Ecto neural progenitor cell (in vitro differentiated cells): ENCODE results near the gene FMO2.
"Not testable (repeated sequence)": the region's sequence is repeated elsewhere in the genome, so short reads cannot be mapped to it uniquely, and the experiment has no call there.

Experiments used
- DNase-seq: peaks from one replicate; pipeline ENCODE4 v3.0.0-alpha.2; 2018; ENCODE audit warnings: low spot score

FMO2 gene

DNA sequence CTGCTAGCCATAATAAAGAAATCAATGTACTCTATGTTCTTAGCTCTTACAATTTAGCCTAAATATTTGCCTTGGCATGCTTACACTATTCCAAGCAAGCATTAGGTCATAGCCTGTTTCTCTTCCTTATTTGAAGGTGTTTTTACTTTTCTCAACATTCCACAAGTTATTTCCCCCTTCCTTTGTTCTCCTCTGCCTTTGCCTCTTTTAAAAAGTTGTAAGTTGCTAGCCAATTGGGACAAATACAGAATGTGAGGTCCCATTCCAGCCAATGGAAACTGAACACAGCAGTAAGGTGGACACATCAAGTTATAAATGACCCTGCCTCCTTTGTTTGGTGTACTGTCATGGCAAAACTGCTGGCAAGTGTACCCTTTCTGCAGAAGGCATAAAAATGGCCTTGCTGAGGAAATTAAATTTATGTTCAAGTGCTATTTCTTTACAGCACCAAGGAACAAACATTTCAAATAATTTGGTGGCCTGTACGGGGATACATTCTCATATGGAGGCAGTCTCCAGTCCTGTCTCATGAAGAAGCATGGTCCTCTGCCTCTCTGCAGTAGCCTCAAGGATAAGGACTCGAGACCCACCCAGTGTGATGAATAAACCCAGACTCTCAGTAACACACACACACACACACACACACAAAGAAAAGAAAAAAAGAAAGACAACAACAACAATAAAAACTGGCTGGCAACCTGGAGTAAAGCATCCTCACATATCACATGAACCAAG is 34.4 kb downstream of the FMO2 start:
- no peak for DNase-seq

DNA sequence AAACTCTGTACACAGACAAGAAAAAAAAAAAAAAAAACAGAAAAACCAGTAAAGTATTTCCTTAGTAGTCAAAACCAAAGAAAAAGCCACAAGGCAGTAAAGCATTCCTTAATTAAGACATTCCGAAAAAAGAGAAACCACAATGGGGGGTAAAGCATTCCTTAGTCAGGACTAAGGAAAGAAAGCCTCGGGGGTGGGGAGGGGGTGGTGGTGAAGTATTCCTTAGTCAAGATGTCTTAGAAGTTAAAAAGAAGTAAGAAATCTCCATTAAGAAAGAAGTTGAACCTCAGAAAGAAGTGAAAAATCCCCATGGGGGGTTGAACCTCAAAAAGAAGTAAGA is 35.0 kb downstream of the FMO2 start:
- DNase-seq: no peak

DNA sequence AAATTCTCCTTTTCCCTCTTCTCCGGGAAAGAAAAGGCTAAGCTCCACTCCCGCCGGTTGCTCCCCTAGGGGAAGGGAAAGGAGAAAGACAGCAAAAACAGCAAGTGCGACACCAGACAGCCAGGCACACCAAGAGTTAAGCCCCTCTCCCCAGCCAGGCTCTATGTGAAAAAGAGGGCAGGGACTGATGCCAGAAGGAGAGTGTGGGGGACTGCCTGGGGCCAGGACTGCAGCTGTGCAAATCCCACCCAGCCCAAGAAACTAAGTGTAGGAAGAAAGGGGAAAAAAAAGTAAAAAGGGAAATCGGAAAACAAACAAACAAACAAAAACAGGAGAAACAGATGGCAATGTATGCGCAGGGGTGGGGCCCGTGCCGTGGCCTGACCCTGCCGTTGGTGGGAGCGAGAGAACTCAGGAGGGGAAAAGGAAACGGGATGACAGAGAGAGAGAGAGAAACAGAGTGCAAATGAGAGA is 35.5 kb downstream of the FMO2 start:
- peak; percentile 83 for DNase-seq

DNA sequence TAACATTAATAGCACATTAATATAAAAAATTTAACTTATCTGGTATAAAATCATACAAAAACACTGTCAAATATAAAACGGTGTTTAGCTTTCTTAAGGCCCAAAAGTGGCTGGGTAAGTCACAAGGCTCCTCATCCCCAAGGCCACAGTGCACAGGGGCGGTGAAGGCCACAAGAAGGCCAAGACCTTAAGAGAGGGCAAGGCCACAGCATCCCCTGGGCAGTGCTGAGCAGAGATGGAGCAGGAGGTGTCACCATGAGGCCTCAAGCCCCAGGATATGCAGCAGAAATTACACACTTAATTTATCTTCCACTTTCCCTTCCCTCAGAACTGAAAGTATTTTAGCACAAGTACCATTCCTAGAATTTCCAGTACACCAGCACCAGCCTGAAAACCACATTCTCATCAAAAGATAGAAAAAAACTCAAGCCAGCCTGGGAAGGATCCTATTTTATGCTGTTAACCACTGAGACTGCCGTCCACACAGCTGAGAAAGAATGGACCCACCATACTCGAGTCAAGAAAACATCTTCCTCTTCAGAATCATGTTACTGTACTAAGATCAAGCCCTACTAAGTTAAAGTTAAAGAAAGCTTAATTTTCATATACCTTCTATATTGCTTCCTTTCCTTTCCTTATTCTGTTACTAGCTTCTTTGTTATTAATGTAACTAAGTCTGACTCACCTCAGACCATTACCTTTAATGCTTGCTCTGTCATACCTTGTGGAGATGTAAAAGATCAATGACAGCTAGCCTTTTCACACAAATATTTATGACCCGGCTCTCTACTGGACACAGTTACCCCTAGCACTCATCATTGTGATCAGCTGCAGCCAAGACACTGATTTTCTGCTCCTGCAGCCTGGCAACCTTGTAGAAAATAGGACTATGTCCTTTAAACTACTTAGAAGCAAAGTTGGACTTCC is 36.8 kb downstream of the FMO2 start:
- DNase-seq: no peak

DNA sequence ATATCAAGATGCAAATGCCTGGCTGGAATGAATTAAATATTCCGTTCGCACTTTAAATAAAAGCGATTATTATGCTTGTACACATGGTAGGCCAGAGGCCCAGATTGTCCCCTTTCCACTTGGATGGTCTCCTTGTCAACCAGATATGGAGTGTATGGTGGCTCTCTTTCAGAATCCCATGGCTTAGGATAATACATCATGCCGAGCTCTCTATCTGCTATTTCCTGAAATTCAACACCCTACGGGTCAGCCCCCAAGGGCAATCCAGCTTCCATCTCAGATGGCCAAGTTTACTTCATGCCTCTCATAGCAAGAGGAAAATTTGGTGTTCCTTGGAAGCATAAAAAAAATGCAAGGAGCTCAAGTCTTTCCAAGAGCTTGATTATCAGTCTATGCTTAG is 37.8 kb downstream of the FMO2 start:
- no peak for DNase-seq

DNA sequence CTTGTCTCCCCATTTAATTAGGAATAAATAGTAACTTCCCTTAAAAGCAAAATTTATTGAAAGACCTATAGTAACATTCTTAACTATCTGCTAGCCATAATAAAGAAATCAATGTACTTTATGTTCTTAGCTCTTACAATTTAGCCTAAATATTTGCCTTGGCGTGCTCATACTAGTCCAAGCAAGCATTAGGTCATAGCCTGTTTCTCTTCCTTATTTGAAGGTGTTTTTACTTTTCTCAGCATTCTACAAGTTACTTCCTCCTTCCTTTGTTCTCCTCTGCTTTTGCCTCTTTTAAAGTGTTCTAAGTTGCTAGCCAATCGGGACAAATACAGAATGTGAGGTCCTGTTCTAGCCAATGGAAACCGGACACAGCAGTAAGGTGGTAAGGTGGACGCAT is 39.2 kb downstream of the FMO2 start:
- not testable (repeated sequence) for DNase-seq

DNA sequence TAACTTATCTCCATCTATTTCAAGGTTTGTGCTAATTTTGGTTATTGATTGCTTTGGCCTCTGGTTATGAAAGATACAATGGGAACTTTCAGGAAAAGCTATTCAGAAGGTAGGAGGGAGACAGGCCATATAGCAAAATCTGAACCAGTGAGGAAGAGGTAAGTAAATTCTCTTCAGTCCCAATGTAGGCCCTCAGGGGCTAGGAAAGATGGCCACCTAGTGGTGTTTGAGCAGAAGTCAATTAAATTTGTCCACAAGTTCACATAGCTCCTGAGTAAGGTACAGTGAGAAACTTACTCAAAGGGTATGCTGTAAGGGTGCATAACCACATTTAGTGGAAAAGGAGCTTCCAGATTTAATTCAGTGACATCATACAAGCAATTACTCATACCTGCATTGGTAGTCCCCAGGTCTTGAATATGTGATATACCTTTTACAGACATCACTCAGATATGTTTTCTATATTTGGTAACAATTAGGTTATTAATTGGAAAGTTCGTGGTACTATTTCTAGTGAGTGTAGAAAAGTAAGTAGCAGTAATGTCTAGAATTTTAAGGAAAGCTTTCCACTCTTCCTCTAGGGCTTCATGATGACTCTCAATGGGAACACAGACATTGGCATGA is 41.8 kb downstream of the FMO2 start:
- peak; percentile 61 for DNase-seq

DNA sequence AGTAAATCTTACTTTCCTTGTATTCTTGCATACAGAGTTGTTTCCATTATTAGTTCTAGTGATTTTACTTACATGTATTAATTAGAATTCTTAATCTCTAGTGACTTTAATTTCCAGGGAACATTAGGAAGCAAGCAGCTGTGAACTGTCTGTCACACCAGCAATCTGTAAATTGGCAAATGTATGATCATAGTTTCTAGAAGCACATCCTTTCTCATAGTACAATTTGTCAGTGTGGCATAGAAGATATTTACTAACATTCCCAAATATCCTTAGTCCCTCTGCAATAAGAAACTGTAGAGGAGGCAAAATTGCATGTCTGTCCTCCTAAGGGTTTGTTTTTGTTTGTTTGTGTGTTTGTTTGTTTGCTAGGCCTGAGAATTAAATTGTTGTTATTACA is 46.2 kb downstream of the FMO2 start:
- no peak for DNase-seq

DNA sequence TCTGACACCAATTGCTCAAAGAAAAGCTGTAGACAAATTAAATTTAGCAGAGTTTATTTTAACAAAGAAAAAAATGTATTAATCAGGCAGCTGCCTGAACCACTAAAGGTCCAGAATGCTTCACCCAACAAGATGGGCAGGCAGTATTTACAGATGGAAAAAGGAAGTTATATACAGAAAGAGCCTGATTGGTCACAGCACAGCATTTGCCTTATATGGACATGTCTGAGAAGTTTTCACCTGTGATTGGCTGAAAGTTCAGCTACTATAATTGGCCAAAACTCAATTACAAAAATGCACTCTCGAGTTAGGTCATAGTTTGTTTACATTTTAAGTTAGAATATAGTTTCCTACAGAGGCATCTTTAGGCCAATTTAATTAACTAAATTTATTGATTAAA is 48.1 kb downstream of the FMO2 start:
- DNase-seq: no peak

DNA sequence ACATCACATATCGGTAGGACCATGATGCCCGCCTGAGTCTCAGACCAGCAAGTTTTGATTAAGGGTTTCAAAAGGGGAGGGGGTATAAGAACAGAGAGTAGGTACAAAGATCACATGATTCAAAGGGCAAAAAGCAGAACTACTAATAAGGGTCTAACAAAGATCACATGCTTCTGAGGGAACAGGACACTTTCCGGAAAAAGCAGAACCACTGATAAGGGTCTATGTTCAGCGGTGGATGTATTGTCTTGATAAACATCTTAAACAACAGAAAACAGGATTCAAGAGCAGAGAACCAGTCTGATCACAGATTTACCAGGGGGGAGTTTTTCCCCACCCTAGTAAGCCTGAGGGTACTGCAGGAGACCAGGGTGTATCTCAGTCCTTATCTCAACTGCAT is 51.1 kb downstream of the FMO2 start:
- DNase-seq: not testable (repeated sequence)

DNA sequence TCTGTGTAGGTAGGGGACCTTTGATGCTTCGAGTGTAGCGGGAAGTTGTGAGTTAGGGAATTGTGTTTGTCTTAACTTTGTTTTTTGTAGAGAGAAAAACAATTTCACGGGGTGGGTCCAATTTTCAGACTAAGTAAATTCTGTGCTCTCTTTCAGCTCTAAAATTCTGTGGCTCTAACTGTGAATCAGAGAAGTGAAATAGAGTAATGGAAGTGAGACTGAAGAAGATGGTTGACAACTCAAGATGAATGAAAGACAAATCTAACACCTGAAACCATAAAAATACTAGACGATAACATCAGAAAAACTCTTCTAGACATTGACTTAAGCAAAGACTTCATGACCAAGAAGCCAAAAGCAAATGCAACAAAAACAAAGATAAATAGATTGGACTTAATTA is 58.8 kb downstream of the FMO2 start:
- DNase-seq: no peak

DNA sequence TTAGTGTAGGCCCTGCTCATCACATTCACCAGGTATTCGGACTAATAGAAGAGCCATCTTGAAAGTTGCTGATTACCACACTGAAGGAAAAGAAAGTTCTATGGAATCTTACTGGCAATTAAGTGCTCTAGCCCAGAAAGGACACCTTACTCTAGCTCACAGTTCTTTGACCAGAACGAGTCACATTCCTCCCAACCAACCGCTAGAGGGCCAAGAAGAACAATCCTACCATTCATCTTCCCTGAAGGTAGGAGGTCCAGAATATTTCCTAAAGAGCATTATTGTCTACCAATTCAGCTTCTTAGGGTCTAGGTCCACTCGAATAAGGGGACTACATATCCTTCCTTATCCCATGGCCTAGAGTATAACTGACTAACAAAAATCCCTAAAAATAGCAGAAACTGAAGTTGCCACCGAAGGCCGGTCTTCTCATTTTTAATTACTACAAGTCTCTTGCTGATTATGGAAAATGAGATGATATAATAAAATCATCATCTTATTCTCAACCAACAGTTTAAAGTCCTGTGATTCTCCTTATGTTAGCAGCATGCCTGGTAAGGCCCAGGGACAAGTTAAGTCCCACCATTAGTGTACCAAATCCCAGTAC is 60.5 kb downstream of the FMO2 start:
- no peak for DNase-seq

DNA sequence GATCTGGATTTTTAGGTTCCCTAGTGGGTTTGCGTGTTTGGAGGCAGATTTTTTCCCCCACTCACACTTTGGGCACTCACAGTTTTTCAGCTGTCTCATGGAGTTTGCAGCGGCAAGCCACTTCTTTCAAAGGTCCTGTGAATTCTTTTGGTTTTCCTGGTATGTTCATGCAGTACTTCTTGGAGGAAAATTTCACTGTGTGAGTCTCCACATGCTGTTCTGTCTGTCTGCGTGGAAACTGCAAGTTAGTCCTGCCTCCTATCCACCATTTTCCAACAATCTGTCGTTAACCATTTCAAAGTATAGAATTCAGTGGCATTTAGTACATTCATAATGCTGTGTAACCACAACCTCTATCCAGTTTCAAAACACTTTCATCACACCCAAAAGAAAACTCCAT is 62.4 kb downstream of the FMO2 start:
- DNase-seq: no peak

DNA sequence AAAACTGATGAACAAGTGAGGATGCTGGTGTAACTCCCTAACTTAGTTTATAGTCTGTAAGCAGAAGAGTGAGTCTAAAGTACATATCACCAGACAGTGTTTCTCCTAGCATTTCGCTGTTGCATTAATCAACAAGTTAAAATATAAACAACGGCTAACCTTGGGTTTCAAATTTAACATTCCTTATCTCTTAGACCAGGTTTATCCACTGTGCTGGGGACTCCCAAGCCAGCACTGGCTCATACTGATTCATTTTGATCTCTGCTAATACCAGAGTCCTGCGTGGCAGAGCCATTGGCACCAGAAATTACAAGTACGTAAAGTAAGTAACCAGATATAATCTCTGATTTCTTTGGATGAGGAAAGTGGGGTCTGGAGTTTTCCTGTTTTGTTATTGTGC is 63.2 kb downstream of the FMO2 start, which contains the start of gene FMO1:
TSS of gene FMO1 (plus strand) at position 193 of the 400 bp plus-strand sequence. CDS start 9,594 bp downstream, outside the sequence.
- DNase-seq: no peak

DNA sequence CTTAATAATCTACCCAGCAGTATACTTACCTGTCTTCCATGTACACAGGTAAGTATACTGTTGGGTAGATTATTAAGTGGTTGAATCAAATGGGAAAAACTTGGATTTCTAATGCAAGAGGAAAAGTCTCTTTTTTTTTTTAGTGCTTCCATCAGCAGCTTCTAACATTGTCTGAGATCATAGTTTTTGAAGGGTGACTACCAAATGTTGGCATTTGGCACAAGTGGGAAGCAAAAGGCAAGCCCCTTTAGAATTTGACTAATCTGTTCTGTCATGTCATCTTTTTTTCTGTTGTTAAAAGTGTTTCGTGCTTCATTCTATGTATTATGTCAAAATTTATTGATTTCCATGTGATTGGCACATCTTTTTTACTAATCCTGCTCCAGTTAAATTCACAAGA is 63.7 kb downstream of the FMO2 start:
- DNase-seq: no peak

DNA sequence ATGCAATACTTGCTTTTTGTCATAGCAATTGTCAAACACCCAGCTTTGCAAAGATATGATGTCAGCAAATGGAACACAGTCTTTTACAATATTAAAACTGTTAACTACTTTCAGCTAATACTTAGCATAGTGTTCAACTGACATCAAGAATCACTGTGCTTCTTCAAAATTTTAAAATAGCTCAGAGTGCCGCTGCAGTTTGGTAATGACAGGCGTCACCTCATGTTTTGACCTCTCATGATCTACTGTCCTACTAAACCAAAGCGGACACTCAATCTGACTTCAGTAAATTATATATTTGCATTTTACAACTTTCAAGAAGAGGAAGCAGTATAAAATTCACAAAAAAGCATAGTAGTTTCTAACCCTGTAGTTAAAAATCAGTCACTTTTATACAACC is 65.2 kb downstream of the FMO2 start:
- no peak for DNase-seq

DNA sequence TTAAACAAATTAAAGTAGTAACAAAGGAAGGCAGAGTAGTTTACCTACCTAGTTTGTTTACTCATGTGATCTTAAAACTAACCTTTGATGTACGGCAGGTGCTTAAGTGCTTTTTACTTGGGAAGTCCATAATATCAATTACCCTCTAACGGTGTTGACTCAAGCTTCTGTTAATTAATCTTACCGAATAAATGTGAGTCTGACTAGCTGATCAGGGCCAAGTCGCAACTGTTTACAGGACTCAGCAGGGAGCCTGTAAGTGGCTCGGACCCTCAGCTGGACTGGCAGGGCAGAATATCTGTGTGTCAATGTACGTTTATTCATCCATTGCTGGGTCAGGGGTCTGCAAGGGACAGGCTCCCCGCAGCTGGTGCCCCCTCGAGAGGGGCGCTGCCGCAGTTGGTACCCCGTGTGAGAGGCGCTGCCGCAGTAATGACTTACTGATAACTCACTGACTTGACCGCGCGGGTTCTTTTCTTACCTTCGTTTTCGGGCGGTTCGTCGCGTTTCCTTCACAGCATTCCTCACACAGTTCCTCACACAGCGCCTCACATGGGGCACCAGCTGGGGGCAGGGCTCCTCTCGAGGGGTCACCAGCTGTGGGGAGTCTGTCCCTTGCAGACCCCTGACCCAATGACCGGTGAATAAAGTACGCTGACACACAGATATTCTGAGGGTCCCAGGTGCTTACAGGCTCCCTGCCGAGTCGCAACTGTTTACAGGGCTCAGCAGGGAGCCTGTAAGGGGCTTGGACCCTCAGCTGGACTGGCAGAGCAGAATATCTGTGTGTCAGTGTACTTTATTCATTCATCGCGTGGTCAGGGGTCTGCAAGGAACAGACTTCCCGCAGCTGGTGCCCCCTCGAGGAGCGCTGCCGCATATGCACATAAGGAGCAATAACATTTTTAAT is 66.2 kb downstream of the FMO2 start:
- no peak for DNase-seq

DNA sequence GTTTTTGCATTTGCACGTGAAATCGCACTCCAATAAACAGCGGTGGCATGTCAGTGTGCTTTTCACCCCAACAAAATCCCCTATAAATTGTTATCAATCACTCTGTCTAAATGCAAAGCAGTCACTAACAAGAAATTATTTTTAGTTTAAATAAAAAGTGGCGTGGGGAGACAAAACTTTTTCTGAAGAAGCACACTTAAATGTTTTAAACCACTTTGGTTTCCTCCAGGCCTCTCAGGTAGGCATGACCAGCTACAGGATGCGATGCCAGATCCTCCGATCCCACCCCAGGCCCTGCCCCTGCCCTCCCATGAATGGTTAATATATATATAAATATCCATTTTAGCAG is 66.8 kb downstream of the FMO2 start:
- no peak for DNase-seq

DNA sequence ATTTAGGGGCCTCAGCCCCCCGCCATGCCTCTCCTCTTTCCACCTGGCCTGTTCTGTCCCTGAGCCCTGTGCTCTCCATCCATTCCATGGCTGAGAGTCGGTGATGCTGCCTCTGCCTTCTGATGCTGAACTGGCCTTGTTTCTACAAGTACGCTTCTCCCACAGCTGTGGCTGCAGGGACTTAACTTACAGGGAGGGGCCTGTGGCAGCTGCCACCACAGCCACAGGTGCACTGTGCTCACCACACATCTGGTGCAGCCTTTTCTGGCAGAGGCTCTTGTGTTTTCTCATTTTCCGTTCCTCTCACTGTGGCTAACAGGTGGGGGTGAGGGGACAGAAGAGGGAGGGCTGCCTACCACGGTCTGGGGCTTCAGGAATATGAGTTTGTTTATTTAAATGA is 67.4 kb downstream of the FMO2 start:
- DNase-seq: no peak

DNA sequence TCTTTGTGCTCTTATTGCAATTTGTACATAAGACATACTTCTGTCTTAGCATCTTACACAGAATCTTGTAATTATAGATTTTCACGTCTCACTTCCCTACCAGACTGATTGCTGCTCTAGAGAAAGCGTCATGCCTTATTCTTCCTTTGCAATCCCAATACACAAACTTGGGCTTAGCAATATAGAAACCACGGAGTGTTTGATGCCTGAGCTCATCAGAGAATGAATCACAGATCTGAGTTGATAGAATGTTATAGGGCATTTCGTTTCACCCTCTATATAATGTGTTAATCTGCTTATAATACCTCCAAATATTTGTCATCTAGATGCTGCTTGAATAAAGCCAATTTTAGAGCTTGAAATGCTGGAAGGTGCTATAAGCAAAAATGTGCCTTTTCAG is 69.8 kb downstream of the FMO2 start:
- no peak for DNase-seq

DNA sequence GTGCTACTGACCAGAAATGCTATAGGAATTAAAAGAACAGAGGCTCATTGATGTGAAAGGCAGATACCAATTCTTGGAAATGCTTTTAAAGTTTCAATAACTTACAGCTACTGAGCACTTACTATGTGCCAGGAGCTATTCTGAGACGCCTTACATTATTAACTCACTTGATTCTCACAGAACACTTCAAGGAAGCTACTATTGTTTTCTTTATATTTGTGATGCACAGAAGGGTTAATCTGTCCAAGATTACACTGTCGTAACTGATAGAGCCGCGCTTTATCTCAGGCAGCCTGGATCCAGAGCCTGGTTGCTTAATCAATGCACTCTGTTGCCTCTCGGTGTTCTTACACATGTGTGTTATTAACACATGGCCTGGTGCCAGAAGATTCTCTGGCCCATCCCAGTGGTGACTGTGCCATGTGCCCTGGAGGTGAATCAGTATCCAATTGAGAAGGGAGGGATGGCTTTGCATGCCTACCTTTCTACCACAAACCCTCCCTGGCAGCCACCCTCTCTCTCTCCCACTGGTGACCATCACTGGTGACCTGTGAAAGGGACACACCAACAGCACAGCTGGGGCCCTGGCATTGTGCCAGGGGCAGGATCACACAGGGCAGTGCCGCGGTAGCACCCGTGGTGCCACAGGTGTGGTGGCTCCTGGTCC is 72.0 kb downstream of the FMO2 start:
- DNase-seq: no peak
